Measurements from ENCODE around the gene TMEM214. TPM values are rescaled to one million over a fixed set of nuclear protein-coding genes. Genes with fewer than 3 reads are reported as not detected.

Gene TMEM214
- total RNA-seq, 1 experiment from 2014 or later, result 53.8 TPM

DNA sequence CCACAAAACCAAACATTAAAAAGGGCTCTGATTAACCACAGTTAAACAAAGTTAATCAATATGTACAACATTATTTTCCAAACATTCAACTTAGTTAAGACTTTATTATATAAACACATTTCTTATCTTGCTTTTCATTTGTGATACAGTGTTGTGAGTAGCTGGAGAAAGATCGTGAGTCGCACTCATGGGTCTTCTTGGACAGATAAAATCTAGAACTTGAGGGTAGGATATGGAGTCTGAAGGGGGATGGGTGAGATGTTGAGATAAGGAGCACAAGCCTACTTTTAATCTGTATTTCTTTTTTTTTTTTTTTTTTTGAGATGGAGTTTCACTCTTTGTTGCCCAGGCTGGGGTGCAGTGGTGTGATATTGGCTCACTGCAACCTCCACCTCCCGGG is 22.6 kb upstream of the TMEM214 start:
- no peak for DNase-seq (ENCODE audit: low spot score)

- DNase-seq (ENCODE audit: low spot score), result no peak
These were observed 19.0 kb upstream of the TMEM214 start for GRCh38 chr2:27013738-27014137.

GRCh38 chr2:27014771-27015433 is 17.9 kb upstream of the TMEM214 start:
- no peak for DNase-seq (ENCODE audit: low spot score)

DNA sequence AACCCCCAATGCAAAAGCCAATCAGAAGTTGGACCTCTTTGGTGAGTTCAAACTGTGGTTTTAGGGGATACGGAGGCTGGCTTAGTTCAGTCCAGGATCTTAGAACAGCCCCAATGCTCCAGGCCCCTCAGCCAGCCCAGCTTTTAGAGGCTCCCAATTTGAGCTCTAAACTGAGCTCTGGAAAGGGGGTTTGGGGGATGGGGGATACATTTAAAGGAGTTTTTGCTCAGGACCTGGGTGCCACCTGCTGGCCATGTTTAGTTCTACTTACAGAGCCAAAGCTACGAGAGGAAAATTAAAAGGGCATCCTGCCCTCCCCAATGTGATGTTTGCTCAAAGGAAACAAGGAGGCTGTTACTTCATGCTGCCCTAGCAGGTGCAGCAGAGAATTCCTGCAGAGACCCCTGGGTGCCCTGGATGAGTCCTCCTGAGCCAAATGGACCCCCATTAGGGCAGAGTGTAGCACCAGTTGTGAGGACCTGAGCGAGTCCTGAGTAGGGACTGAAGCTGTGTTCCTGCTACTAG is 15.9 kb upstream of the TMEM214 start:
- peak; percentile 86 for DNase-seq (ENCODE audit: low spot score)

GRCh38 chr2:27018142-27018541 is 14.6 kb upstream of the TMEM214 start:
- no peak for DNase-seq (ENCODE audit: low spot score)

GRCh38 chr2:27019459-27019858 is 13.3 kb upstream of the TMEM214 start:
- DNase-seq (ENCODE audit: low spot score), result no peak

- no peak for DNase-seq (ENCODE audit: low spot score)
These were observed 12.6 kb upstream of the TMEM214 start for GRCh38 chr2:27019931-27020855.

GRCh38 chr2:27021253-27022049 is 11.3 kb upstream of the TMEM214 start:
- DNase-seq (ENCODE audit: low spot score), result peak; percentile 56

- no peak for DNase-seq (ENCODE audit: low spot score)
These were observed 9.0 kb upstream of the TMEM214 start for GRCh38 chr2:27023740-27024139.

DNA sequence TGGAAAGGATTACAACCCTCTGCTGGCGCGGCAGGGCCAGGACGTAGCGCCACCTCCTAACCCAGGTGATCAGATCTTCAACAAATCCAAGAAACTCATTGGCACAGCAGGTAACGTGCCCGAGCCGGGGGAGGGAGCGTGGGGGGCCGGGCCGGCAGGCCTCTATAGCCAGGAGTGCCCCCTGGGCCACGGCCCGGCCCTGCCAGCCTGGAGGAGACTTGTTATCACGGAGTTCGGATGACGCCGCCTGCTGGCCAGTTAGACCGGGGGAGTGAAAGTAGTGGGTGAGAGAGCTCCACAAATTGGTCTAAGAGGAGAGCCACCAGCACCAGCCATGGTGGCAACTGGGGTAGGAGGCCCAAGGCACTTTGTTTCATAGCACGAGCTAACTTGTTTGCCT is 8.6 kb upstream of the TMEM214 start:
- no peak for DNase-seq (ENCODE audit: low spot score)

DNA sequence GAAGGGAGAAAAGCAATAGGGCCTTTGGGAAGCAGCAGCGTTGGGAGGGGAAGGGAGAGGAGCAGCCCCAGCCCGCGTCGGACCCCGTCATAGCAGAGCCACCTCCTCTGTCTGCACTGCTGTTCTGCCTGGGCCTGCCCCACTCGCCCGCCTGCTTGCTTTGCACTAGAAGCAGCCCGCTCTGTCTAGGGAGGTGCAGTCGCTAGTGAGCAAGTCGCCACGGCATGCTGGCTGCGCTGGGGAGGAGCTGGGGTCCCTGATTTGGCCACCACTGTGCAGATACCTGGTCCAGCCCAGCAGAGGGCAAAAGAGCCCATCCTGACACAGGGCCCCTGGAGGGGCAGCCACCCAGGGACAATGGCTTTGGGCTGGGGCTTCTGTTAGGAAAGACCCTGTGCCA is 8.0 kb upstream of the TMEM214 start:
- DNase-seq (ENCODE audit: low spot score), result no peak

GRCh38 chr2:27025281-27025800 is 7.4 kb upstream of the TMEM214 start:
- no peak for DNase-seq (ENCODE audit: low spot score)

DNA sequence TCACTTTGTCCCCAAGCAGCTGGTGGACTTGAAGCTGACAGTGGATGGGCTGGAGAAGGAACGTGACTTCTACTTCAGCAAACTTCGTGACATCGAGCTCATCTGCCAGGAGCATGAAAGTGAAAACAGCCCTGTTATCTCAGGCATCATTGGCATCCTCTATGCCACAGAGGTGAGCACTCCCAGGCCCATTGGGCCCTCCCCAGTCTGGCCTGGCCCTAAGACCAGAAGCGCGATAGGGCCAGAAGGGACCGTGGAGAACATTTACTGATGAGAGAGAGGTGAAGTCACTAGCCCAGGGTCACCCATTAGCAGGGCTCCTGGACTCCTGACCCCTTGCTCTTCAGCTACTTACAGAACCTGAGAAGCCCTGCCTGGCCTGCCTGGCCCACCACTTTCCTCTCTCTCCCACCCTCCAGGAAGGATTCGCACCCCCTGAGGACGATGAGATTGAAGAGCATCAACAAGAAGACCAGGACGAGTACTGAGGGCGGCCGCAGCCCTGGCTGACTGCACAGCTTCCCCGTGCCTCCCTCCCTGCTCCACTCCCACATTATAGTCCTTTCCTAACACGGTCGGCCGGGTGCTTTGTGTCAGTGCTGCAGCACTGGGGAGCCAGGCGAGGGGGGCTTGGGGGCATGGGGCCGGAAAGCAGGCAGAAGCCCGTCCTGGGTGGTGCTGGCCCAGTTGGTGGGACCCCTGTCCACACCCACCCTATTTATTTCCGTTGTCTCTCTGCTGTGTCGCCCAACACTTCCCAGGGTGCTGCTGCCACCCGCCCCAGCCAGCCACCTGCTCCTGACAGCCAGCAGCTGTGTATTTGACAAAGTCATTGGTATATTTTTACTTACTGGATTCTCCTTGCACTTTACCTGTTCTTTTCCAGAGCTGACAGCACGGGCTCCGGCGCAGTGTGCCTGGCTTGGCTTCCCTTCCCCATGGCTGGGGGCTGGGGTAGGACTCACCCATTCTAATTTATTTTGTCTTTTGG is 6.6 kb upstream of the TMEM214 start:
- no peak for DNase-seq (ENCODE audit: low spot score)

GRCh38 chr2:27027211-27027651 is 5.5 kb upstream of the TMEM214 start:
- no peak for DNase-seq (ENCODE audit: low spot score)

- DNase-seq (ENCODE audit: low spot score), result no peak
These were observed 3.7 kb upstream of the TMEM214 start for GRCh38 chr2:27029051-27029450.

GRCh38 chr2:27033253-27033852 is 588 bp downstream of the TMEM214 start:
- no peak for DNase-seq (ENCODE audit: low spot score)

- DNase-seq (ENCODE audit: low spot score), result no peak
These were observed 5.2 kb downstream of the TMEM214 start for GRCh38 chr2:27038012-27038411.

GRCh38 chr2:27038631-27039339 is 6.0 kb downstream of the TMEM214 start:
- no peak for DNase-seq (ENCODE audit: low spot score)

DNA sequence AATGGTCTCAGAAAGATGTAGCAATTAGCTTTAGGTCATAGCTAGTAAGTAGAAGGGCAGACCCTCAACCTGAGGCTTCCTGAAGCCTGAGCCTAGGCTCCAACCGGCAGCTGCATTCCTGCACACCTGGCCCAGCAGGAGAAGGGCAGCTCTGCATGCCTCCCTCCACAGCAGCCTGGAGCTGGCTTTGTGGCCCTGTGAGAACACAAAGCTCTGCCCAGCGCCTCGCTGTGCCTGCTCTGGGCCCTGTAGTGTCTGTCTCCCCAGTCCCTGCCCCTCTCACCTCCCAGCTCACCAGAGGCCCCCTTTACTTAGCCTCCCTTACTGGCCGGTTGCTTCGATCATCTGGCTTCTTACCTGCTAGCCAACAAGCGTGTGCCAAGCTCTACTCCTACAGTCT is 6.7 kb downstream of the TMEM214 start:
- DNase-seq (ENCODE audit: low spot score), result no peak

Data from A172 (cell line).